ENCODE results near the gene POU2F1.

DNA sequence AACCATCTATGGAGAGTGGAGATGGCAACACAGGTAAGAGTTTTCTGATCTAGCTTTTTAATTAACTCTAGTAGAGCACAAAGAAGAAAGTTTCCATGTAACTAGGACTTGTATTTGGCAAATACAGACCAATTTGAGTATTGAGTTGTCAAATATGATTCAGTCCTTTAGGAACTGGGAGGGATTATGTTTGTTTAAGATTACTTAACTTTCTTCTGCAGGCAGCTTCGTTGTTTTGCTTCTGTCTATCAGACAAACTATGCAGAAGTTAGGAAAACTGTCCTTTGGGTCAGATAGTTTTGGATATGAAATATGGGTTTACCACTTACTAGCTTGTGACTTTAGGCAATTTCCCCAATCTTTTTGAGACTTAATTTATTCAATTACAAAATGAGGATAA, 111.8 kb downstream of the POU2F1 start:
- TF ChIP-seq, protein P1, sequence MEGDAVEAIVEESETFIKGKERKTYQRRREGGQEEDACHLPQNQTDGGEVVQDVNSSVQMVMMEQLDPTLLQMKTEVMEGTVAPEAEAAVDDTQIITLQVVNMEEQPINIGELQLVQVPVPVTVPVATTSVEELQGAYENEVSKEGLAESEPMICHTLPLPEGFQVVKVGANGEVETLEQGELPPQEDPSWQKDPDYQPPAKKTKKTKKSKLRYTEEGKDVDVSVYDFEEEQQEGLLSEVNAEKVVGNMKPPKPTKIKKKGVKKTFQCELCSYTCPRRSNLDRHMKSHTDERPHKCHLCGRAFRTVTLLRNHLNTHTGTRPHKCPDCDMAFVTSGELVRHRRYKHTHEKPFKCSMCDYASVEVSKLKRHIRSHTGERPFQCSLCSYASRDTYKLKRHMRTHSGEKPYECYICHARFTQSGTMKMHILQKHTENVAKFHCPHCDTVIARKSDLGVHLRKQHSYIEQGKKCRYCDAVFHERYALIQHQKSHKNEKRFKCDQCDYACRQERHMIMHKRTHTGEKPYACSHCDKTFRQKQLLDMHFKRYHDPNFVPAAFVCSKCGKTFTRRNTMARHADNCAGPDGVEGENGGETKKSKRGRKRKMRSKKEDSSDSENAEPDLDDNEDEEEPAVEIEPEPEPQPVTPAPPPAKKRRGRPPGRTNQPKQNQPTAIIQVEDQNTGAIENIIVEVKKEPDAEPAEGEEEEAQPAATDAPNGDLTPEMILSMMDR (IDR thresholded peaks at IDR 0.05) = no peak
- TF ChIP-seq POLR2AphosphoS5 (IDR thresholded peaks at IDR 0.05) = no peak

Data from stomach (tissue), 4 donors.